CD4-positive, alpha-beta memory T cell (primary cell): ENCODE data around the gene NXPE3. TPM values are rescaled to one million over a fixed set of nuclear protein-coding genes. Genes with fewer than 3 reads are reported as not detected.
"Not testable (repeated sequence)": the region's sequence is repeated elsewhere in the genome, so short reads cannot be mapped to it uniquely, and the experiment has no call there.

Source experiments
- CTCF ChIA-PET: fragments of 350-600 bp; sonication (Branson Sonifier 250); formaldehyde crosslinking; loops from one replicate; lab custom pipeline; 2021; ENCODE audit warnings: inconsistent platforms; ENCODE audit not compliant: partially characterized antibody; lab: Charles Lee
- POLR2A ChIA-PET: fragments of 350-600 bp; sonication (Branson Sonifier 250); formaldehyde crosslinking; loops from one replicate; lab custom pipeline; 2021; ENCODE audit not compliant: partially characterized antibody; lab: Charles Lee
- DNase-seq, 5 donors: peaks; one replicate each; pipeline versions ENCODE4 v3.0.0 to v3.0.0-alpha.2; 2020 to 2022; ENCODE audit warnings: mixed read lengths in 1 of 5
- H3K27ac ChIP-seq: one replicate; pipeline ENCODE4 v1.7.0; 2013; ENCODE audit warnings: low read depth, low read length
- H3K27me3 ChIP-seq: 2 replicates; pipeline ENCODE4 v1.7.0; 2013; ENCODE audit warnings: mild to moderate bottlenecking, low read length, moderate library complexity; ENCODE audit not compliant: insufficient read depth
- H3K36me3 ChIP-seq: 2 replicates; pipeline ENCODE4 v1.7.0; 2013; ENCODE audit warnings: mild to moderate bottlenecking, low read length, moderate library complexity; ENCODE audit not compliant: insufficient read depth
- H3K4me1 ChIP-seq: 2 replicates; pipeline ENCODE4 v1.7.0; 2013; ENCODE audit warnings: mild to moderate bottlenecking, low read length, moderate library complexity; ENCODE audit not compliant: insufficient read depth
- H3K4me3 ChIP-seq, 2 donors: one replicate each; pipeline ENCODE4 v1.7.0; 2013; ENCODE audit warnings: low read length in 2 of 2, mild to moderate bottlenecking in 1 of 2
- H3K9me3 ChIP-seq, 2 donors: one replicate each; pipeline ENCODE4 v1.7.0; 2013; ENCODE audit warnings: low read length in 2 of 2, control low read depth in 1 of 2; ENCODE audit not compliant: control insufficient read depth in 1 of 2
- H3K27ac Mint-ChIP-seq, 7 donors: one replicate each; pipeline ENCODE4 v1.8.0; 2020 to 2021; ENCODE audit warnings: mixed read lengths in 7 of 7, mild to moderate bottlenecking in 6 of 7, inconsistent platforms in 3 of 7, moderate library complexity in 3 of 7
- H3K27me3 Mint-ChIP-seq, 2 donors: one replicate each; pipeline ENCODE4 v1.8.0; 2020 to 2021; ENCODE audit warnings: mixed read lengths in 2 of 2
- H3K36me3 Mint-ChIP-seq, 2 donors: one replicate each; pipeline ENCODE4 v1.8.0; 2020 to 2021; ENCODE audit warnings: mixed read lengths in 2 of 2, inconsistent platforms in 1 of 2, mild to moderate bottlenecking in 1 of 2
- H3K4me1 Mint-ChIP-seq, 4 donors: one replicate each; pipeline ENCODE4 v1.8.0; 2020 to 2021; ENCODE audit warnings: mixed read lengths in 4 of 4, mild to moderate bottlenecking in 1 of 4
- H3K4me3 Mint-ChIP-seq, 8 donors: one replicate each; pipeline ENCODE4 v1.8.0; 2020 to 2021; ENCODE audit warnings: mixed read lengths in 8 of 8, mild to moderate bottlenecking in 7 of 8, moderate library complexity in 6 of 8, inconsistent platforms in 3 of 8
- H3K9me3 Mint-ChIP-seq, 8 donors: one replicate each; pipeline ENCODE4 v1.8.0; 2020 to 2021; ENCODE audit warnings: mixed read lengths in 8 of 8, mild to moderate bottlenecking in 5 of 8, inconsistent platforms in 3 of 8, moderate library complexity in 1 of 8
- intact Hi-C: fragments of 100-400 bp; cut with micrococcal nuclease; formaldehyde crosslinking; loops from one replicate; pipeline ENCODE4 v1.15.1; 2023
- polyA plus RNA-seq, 2 donors: library from polyadenylated mRNA; unstranded; fragments of 300-500 nt; fragmentation: Illumina TruSeq; gene quantifications; one replicate each; pipeline ENCODE4 v1.2.3, GENCODE V29; 2021
- total RNA-seq, 2 experiments: library from RNA; stranded (reverse); gene quantifications; one replicate each; pipeline ENCODE4 v1.2.3, GENCODE V29; 2021

NXPE3 gene
- total and polyA plus RNA-seq, 4 experiments from 2014 or later, result 35.7 to 50.0 (median 36.7) TPM

DNA sequence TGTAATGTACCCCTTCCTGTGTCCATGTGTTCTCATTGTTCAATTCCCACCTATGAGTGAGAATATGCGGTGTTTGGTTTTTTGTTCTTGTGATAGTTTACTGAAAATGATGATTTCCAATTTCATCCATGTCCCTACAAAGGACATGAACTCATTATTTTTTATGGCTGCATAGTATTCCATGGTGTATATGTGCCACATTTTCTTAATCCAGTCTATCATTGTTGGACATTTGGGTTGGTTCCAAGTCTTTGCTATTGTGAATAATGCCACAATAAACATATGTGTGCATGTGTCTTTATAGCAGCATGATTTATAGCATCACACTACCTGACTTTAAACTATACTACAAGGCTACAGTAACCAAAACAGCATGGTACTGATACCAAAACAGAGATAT is 33.1 kb upstream of the NXPE3 start:
- H3K4me3 Mint-ChIP-seq, H3K27ac ChIP-seq, CTCF ChIA-PET, H3K9me3 ChIP-seq, H3K4me3 ChIP-seq, H3K4me1 ChIP-seq, H3K36me3 ChIP-seq, DNase-seq, H3K27me3 ChIP-seq, intact Hi-C loops, H3K27ac Mint-ChIP-seq, H3K27me3 Mint-ChIP-seq, POLR2A ChIA-PET, H3K4me1 Mint-ChIP-seq: not testable (repeated sequence)
- Mint-ChIP-seq H3K36me3 (peaks cover 26 to 28% of the 10 kb centered on the region in 2 donors), H3K9me3 (peaks cover 0 to 13% (median 7%) of the 10 kb centered on the region in 8 donors)

DNA sequence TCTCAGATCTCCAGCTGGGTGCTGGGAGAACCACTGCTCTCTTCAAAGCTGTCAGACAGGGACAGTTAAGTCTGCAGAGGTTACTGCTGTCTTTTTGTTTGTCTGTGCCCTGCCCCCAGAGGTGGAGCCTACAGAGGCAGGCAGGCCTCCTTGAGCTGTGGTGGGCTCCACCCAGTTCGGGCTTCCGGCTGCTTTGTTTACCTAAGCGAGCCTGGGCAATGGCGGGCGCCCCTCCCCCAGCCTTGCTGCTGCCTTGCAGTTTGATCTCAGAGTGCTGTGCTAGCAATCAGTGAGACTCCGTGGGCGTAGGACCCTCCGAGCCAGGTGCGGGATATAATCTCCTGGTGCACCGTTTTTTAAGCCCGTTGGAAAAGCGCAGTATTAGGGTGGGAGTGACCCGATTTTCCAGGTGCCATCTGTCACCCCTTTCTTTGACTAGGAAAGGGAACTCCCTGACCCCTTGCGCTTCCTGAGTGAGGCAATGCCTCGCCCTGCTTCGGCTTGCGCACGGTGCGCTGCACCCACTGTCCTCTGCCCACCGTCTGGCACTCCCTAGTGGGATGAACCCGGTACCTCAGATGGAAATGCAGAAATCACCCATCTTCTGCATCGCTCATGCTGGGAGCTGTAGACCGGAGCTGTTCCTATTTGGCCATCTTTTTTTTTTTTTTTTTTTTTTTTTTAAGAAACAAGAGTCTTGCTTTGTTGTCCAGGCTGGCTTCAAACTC is 25.5 kb upstream of the NXPE3 start:
- H3K27ac Mint-ChIP-seq, result peak overlapping the region in 6 of 7 donors; percentile 45 to 90 (median 77)
- CTCF ChIA-PET, H3K27me3 ChIP-seq, H3K27me3 Mint-ChIP-seq, H3K4me1 ChIP-seq, H3K27ac ChIP-seq, H3K9me3 ChIP-seq, intact Hi-C loops, H3K4me3 ChIP-seq: not testable (repeated sequence)
- peaks cover 6 to 21% (median 12%) of the 10 kb centered on the region in 4 donors for H3K4me1 Mint-ChIP-seq
- POLR2A ChIA-PET, result interaction anchor here (0.6 kb wide), 1 partner anchor 23 kb away, joined by 3 read pairs; no protein-coding TSS in a partner anchor
- peaks cover 0 to 25% (median 15%) of the 10 kb centered on the region in 8 donors for H3K9me3 Mint-ChIP-seq
- peak overlapping the region in 6 of 8 donors; percentile 26 to 70 (median 57) for H3K4me3 Mint-ChIP-seq
- peaks cover 25% of the 10 kb centered on the region for H3K36me3 ChIP-seq
- DNase-seq, result peak; percentile 56 to 78 (median 71)
- peaks cover 61 to 65% of the 10 kb centered on the region in 2 donors for H3K36me3 Mint-ChIP-seq

DNA sequence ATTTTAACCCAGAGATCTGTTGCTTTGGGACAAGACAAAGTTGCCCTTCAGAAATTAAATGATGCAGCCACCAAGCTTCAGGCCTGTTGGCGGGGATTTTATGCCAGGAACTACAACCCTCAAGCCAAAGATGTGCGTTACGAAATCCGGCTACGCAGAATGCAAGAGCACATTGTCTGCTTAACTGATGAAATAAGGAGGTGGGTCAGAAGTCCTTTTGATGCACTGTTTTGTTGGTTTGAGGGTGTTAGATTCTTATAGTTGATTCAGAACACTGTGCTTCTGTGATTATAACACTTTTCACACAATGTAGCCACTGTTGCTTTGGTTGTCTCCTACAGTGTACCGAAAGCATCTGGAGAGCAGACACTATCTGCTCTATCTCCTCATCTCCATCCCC is 20.8 kb upstream of the NXPE3 start:
- peaks cover 33% of the 10 kb centered on the region for H3K36me3 ChIP-seq
- Mint-ChIP-seq H3K4me3 (no peak overlapping the region), H3K4me1 (peaks cover 19 to 35% (median 21%) of the 10 kb centered on the region in 4 donors), H3K9me3 (peaks cover 0 to 6% (median 0%) of the 10 kb centered on the region in 8 donors), H3K27ac (no peak overlapping the region), H3K27me3 (no peaks in the 10 kb centered on the region), H3K36me3 (peaks cover 66 to 70% of the 10 kb centered on the region in 2 donors)
- no peaks in the 10 kb centered on the region for H3K9me3 ChIP-seq
- no peak overlapping the region for H3K27ac ChIP-seq
- CTCF ChIA-PET, result interaction anchor here (0.6 kb wide), 1 partner anchor 27 kb away, joined by 3 read pairs; no protein-coding TSS in a partner anchor
- no peak for DNase-seq
- POLR2A ChIA-PET, result no interaction called here
- H3K4me1 ChIP-seq, result peaks cover 14% of the 10 kb centered on the region
- intact Hi-C loops, result no loop called here
- H3K4me3 ChIP-seq, result no peak overlapping the region
- H3K27me3 ChIP-seq, result no peaks in the 10 kb centered on the region

DNA sequence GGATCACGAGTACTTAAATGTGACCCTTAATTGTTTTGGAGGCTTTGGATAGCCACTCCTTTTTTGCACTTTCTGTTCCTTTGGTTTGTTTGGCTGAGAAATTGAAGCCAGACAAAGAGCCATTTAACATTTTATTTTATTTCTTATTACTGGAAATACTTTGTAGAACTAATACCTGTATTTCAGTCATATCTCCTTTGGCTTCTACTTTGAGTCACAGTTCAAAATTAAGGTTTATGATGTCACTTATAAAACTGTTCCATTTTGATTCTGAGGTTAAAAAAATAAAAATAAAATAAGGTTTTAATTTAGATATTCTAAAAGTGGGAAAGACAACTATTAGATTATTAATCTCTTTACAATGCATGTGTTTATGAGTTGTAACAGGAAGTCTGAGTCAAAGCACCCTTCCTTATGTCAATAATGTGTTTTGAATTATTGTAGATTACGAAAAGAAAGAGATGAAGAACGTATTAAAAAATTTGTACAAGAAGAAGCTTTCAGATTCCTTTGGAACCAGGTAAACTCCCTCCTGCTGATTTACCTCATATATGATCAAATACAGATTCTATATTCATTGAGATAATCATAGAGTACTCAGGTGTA is 16.9 kb upstream of the NXPE3 start:
- Histone ChIP-seq H3K9me3 (no peaks in the 10 kb centered on the region), H3K27me3 (no peaks in the 10 kb centered on the region), H3K4me3 (no peak overlapping the region), H3K4me1 (peaks cover 4% of the 10 kb centered on the region), H3K27ac (no peak overlapping the region), H3K36me3 (peaks cover 25% of the 10 kb centered on the region)
- DNase-seq, result no peak
- intact Hi-C loops, result no loop called here
- Mint-ChIP-seq H3K27ac (no peak overlapping the region), H3K9me3 (no peaks in the 10 kb centered on the region), H3K4me1 (peaks cover 7 to 18% (median 14%) of the 10 kb centered on the region in 4 donors), H3K27me3 (no peaks in the 10 kb centered on the region), H3K36me3 (peaks cover 47 to 64% of the 10 kb centered on the region in 2 donors), H3K4me3 (no peak overlapping the region)
- CTCF ChIA-PET, result interaction anchor here (0.6 to 1.5 kb wide), 2 partner anchors 37 to 39 kb away, joined by 3 read pairs; no protein-coding TSS in a partner anchor
- POLR2A ChIA-PET, result interaction anchor here (1.0 to 1.5 kb wide), 2 partner anchors 17 to 37 kb away, joined by 3 to 4 read pairs; partner anchors contain the start of genes CEP97 and NXPE3

DNA sequence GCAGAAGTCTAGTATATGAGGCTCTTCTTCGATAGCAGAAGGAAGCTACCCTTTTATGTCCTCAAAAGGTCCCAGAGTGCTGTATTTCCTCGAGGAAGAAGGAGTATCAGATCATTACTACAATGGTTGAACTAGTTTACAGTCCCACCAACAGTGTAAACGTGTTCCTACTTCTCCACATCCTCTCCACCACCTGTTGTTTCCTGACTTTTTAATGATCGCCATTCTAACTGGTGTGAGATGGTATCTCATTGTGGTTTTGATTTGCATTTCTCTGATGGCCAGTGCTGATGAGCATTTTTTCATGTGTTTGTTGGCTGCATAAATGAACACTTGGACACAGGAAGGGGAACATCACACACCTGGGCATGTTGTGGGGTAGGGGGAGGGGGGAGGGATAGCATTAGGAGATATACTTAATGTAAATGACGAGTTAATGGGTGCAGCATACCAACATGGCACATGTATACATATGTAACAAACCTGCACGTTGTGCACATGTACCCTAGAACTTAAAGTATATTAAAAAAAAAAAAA is 1.2 kb upstream of the NXPE3 start:
- peaks cover 41% of the 10 kb centered on the region for H3K4me1 ChIP-seq
- DNase-seq, CTCF ChIA-PET, H3K4me3 ChIP-seq, H3K27me3 Mint-ChIP-seq, H3K27me3 ChIP-seq, H3K27ac ChIP-seq, H3K9me3 Mint-ChIP-seq, H3K9me3 ChIP-seq, H3K36me3 ChIP-seq: not testable (repeated sequence)
- Mint-ChIP-seq H3K36me3 (peaks cover 0 to 13% of the 10 kb centered on the region in 2 donors), H3K4me1 (peaks cover 26 to 52% (median 39%) of the 10 kb centered on the region in 4 donors), H3K4me3 (peak overlapping the region; percentile 45 to 96 (median 92)), H3K27ac (peak overlapping the region; percentile 97 to 99 (median 99))
- intact Hi-C loops, result loop anchor here (2.0 to 5.0 kb wide), 4 partner anchors 83 to 1961 kb away; partner anchors contain the start of genes CMSS1 and RPL24
- POLR2A ChIA-PET, result interaction anchor here (1.0 kb wide), 1 partner anchor 53 kb away, joined by 3 read pairs; the partner anchor contains the start of gene CEP97

DNA sequence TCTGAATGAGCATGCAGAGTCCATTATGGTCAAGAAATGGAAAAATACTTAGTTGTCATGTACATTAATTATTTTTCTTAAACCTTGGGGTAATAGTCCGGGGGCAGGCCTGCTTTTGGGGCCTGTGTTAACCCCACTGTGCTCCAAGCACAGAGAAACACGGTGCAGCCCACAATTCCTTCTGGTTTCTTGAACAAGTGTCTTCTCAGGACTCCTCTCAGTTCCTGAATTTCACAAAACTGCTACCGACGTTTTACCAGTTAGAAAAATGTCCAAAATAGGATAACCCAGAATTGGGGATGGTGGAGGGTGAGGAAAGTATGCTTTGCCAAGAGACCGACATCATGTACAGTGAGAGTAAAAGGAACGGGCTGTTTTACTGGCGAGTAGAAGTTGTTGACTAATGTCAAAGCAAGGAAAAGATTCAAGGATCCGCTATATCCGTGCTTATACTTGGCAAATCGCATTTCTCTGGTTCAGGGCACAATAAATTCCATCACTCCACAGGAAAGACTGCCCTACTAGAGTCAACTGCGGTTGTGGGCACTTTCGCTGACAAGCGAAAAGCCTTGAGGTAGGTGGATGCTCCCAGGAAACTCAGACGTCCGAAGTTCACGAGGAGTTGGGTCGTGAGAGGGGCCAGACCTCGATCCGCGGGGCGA is 495 bp upstream of the NXPE3 start:
- H3K36me3 Mint-ChIP-seq, result peaks cover 5 to 19% of the 10 kb centered on the region in 2 donors
- H3K4me3 ChIP-seq, result peak overlapping the region; percentile 44 to 63

More for the DNA sequence above, 495 bp upstream of the NXPE3 start:
- CTCF ChIA-PET, result interaction anchor here (0.6 to 2.3 kb wide), 11 partner anchors 10 to 205 kb away, joined by 3 to 19 read pairs (median 7); partner anchors contain the start of genes CEP97 and PCNP
- DNase-seq, result no peak
- POLR2A ChIA-PET, result interaction anchor here (0.7 to 3.2 kb wide), 22 partner anchors 9 to 279 kb away, joined by 3 to 60 read pairs (median 6); partner anchors contain the start of genes CEP97, NFKBIZ, PCNP and RPL24
- no peaks in the 10 kb centered on the region for H3K27me3 ChIP-seq
- H3K27ac ChIP-seq, result peak overlapping the region; percentile 91
- peaks cover 28 to 55% (median 41%) of the 10 kb centered on the region in 4 donors for H3K4me1 Mint-ChIP-seq
- intact Hi-C loops, result loop anchor here (1.0 to 5.0 kb wide), 8 partner anchors 9 to 1961 kb away; partner anchors contain the start of genes CEP97, CMSS1, NFKBIZ and RPL24
- H3K9me3 ChIP-seq, result no peaks in the 10 kb centered on the region
- H3K9me3 Mint-ChIP-seq, result peaks cover 0 to 3% (median 0%) of the 10 kb centered on the region in 8 donors
- peaks cover 4% of the 10 kb centered on the region for H3K36me3 ChIP-seq
- H3K4me1 ChIP-seq, result peaks cover 42% of the 10 kb centered on the region
- H3K4me3 Mint-ChIP-seq, result peak overlapping the region; percentile 89 to 98 (median 96)
- peak overlapping the region; percentile 97 to 99 (median 99) for H3K27ac Mint-ChIP-seq
- no peaks in the 10 kb centered on the region for H3K27me3 Mint-ChIP-seq
